GM20431 (cell line): ENCODE measurements around the gene TRAF3.

Source experiments
- in situ Hi-C: fragments of 300-500 bp; cut with MseI, MboI; formaldehyde crosslinking; loops from one replicate; pipeline ENCODE4 v1.15.0; 2020; ENCODE audit warnings: low sequenced_read_pairs; ENCODE audit not compliant: unreplicated experiment

TRAF3 gene

DNA sequence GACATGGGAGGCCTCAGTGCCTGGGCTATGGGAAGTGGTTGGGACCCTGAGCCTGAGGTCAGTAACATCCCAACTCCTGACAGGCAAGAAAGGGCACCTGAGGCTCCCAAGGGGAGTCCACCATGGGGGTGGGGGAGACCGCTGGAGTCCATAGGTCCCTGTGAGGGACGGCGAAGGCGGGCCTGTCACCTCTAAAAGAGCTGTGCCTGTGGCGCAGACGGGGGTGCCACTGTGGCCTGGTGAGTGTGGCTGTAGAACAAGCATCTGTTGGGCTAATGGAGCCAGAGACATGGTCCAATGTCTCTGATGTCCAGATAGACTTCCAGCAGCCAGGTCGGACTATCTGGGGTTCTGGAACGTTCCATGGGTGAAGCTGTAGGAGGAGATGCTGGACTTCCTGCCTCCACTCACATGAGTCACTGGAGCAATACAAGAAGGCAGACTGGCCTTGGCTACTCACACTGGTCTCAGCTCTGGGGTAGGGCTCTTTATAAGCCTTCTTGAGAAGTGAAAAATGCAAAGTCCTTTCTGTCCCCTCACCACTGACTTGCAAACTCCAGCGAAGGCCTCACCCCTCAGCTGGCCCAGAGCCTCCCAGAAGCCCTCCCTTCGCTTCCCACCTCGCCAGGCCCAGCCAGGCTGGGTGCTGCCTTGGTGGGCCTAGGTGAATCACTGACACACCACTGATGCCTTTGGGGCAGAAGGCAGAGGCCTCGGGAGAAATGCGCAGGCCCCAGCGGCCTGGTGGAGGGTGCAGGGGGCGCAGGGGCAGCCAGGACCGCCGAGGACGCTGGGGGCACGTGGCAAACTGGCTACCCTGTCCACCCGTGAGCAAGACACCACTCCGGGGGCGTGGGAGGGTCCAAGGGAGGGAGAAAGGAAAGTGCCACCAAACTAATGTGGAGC, 1.1 kb upstream of the TRAF3 start:
- in situ Hi-C loops: no loop called here

DNA sequence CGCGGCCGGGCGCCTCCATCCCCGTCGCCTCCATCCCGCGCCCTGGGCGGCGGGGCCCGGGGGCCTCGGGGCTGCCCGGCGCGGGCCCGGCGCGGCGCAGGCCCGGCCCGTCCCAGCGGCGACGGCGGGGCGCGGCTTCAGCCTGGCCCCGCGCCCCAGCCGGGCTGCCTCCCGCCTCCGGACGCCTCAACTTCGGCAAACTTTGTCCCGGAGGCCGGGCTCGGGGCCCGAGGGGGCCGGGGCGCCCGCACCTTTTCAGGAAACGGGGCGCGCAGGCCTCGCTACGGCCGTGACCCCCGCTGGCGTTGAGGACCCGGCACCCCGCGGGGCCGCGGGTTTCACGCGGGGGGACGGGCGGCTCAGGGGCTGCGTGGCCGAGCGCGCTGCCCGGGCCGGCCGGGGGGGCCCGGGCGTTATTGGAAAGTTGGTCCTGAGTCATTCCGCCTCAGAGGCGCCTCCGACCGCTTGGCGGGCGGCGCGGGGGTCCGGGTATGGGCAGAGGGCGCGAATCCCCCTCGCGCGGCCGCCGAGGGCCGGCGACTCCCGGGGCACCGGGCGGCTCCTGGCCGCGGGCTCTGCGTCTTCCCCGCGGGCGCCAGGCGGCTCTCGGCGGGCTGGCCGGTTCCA, 575 bp downstream of the TRAF3 start:
- in situ Hi-C loops: no loop called here

DNA sequence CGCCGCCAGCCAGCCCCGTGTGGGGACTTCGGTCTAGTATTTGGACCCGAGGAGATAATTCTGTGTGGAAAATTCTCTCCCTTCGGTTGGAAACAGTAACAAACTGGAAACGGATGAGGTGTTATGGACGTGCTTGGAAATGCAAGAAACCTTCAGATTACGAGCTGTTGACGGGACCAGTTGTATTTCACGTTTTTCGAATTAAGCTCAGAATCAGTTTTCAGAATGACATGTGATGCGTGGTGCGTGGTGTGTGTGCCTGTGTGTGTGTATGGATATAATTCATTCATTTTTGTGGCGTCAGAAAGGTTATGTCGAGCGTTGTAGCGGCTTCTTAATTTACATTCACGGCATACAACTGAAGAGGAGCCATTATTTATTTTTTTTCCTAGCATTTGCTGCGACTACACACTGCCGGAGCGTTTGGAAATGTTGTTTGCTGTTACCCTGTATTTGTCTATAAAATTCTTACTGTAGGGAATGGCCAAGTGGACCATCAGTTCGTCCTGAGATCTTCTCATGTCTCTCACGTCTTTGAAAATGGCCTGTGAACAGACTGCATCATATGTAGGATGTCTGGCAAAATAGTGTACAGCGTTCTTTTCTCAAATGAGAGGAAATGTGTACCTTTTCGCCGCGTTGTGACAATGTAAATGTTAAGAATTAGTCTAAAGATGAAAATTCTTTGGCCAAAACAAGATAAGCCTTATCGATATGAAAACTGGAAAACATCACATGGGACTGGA, 1.3 kb downstream of the TRAF3 start:
- in situ Hi-C loops: no loop called here

DNA sequence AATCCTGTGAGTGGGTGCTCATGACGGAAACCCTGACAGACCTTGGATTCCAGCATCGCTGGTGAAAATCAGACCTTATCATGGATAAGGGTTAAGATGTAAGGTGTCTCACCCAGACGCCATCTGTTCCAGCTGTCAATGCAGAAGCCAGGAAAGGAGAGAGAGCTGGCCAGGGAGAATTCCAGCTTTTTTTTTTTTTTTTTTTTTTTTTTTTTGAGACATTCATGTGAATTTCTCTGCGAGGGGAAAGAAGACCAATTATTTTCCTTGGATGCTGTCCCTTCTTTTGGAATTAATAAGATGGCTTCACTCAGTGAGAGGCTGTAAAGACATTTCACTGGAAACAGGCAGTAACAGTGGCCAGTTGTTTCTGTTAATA, 1.8 kb downstream of the TRAF3 start:
- in situ Hi-C loops: no loop called here

DNA sequence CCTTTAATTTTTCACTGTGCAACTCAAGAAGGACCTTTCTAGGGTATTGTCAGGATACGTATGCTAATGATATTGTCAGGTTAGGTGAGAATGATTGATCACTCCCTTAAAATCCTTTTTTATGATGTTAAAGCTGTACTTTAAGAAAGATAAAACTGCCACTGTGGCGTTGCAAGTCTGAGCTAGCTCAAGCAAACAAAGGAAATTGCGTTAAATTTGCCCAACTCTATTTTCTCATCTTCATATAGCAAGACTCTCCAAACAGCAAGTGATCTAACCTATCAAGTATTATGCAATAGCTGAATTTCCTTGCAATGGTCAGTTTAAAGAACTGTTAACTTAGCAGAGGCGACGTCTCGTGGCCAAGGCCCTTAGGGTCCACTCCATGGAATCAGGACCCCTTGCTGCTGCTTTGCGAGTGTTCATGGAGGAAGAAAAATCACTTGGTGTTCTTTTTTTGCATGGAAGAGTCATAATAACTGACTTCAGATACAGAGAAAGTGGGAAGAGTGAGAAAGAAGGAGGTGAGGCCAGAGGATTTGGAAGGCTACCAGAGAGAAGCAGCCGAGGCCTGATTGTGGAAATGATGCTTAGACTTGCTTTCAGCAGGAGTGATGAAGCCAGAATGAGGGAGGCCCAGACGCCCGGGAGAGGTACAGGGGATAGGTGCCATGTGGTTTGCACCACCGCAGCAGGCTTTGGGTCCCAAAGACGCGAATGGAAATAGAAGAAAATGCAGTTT, 2.5 kb downstream of the TRAF3 start:
- in situ Hi-C loops: no loop called here

DNA sequence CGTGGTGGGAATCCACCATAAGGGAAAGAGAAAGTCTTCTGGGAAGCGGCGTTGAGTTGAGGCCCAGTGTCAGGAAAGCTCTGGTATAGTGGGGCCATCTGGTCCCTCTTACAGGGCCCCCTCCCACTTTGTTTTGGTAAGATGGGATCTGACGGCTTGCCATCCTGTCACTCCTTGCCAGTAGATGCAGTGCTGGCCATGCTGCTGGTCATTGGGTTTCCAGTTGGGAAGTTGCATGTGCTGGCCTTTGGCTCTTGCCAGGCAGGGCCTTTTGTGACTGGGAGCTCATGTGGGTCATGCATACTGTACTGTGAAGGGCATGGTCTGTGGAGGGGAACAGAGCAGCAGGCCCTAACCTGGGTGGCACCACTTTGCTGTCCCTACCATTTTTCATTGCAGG, 3.8 kb downstream of the TRAF3 start:
- in situ Hi-C loops: no loop called here

DNA sequence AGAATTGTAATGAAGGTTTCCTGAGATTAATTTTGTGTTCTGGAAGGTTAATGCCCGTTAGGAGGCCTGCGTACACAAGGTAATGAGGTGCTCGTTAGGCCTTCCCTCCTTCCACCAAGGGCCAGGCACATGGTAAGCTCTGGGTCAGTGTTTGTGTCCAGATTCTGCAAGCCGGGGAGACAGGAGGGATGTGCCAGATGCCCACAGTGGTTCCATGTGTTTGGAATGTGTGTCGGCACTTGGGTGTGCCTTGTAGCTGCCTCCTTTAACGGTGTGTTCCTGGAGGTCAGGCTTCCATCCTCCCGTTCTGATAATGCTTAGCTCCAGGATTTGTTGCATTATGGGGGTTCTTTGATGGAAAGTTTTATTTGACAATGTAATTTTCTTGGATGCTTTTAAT, 5.7 kb downstream of the TRAF3 start:
- in situ Hi-C loops: no loop called here

DNA sequence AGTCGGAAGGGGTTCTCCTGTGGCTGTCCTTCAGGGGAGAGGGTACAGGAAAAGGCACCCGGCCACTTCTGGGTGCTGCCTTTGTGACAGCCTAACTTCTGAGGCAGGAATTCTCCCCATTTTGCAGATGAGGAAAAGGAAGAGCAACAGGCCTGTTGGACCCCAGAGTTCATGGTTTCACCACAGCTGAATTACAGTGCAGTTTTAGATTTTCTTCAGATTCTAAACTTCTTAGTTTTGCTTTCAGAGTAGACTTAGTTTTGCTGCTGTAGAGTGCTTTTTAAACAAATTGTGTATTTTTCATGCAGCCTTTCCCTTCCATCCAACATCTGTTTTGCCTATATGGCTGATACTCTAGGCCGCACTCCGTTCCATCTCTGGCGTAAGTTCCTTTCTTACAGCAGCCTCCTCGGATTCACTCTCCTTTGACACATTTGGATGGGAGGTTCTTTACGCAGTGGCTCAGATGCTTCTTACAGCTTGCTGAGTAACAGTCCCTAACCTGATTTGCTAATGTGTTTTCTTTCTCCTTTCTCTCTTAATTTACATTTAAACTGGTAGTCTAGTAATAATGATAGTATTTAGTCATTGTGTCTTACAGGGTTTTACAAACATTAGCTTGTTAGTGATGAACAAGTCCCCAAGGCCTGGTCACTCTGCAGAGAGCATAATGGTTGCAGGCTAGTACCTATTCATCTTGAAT, 7.8 kb downstream of the TRAF3 start:
- in situ Hi-C loops: no loop called here

DNA sequence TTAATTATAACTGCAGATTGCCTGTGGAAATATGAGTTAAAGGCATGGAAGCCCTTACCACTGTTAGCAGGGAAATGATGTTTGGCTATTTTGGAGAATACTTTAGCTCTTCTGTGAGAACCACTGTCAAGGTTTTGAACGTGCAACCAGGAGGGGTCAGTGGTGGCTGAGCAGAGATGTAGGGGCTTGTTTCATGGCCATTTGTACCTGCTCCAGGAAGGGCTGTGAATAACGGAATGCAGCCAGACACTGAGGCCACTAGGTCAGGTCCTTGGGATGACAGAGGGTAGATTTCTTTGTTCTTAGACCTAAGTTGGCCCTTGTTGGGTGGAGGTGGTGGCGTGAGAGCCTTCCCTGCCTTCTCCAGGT, 8.3 kb downstream of the TRAF3 start:
- in situ Hi-C loops: no loop called here

DNA sequence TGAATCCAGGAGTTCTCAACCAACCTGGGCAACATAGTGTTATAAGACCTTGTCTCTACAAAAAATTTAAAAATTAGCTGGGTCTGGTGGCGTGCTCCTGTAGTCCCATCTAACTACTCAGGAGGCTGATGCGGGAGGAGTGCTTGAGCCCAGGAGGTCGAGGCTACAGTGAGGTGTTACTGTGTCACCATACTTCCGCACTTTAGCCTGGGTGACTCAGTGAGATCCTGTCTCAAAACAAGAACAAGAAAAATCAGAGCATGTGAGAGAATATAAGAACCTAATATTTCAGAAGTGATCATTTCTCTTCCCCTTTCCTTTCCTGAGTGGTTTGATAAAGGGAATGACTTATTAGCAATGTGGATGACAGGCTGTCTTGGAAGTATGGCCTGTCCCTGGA, 9.5 kb downstream of the TRAF3 start:
- in situ Hi-C loops: no loop called here

DNA sequence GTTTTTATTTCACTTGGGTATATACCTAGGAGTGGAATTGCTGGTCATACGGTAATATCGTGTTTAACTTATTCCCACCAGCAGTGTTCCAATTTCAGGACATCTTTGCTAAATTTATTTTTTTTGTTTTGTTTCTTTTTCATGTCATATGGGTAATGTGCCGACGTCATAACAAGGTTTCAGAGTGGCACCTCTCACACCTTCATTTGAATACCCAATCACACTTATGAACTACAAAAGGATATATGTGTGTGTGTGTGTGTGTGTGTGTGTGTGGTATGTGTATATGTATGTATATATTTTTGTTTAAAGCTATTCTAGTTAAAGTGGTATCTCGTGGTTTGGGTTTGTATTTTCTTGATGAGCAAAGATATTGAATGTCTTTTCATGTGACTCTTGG, 12.1 kb downstream of the TRAF3 start:
- in situ Hi-C loops: no loop called here

DNA sequence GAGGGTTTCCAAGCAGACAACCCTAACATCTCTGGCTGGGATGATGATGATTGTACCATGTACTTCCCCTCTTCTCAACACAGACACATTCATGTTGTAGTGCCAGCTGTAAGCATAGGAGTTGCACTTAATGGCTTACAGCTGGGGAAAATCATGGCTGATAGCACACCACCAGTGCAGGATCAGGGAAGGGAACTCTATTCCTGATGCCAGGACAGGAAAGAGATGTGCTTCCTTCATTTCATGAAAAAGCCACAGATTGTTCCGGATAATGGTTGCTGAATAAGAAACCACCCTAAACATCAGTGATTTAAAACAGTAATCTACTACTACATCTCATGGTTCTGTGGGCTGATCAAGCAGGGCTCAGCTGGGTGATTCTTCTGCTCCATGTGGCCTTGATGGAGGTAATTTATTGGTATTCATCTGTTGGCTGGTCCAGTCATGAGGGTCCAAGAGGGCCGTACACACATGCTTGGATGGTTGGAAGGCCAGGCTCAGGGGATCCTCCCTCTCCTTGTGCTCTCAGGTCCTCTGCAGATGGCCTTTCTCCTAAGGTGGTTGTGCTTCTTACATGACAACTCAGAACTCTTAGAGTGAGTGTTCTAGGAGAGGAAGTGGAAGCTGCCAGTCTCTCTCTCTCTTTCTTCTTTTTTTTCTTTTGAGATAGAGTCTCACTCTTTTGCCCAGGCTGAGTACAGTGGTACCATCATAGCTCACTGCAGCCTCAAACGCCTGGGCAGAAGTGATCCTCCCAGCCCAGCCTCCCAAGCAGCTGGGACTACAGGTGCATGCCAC, 16.5 kb downstream of the TRAF3 start:
- in situ Hi-C loops: no loop called here

DNA sequence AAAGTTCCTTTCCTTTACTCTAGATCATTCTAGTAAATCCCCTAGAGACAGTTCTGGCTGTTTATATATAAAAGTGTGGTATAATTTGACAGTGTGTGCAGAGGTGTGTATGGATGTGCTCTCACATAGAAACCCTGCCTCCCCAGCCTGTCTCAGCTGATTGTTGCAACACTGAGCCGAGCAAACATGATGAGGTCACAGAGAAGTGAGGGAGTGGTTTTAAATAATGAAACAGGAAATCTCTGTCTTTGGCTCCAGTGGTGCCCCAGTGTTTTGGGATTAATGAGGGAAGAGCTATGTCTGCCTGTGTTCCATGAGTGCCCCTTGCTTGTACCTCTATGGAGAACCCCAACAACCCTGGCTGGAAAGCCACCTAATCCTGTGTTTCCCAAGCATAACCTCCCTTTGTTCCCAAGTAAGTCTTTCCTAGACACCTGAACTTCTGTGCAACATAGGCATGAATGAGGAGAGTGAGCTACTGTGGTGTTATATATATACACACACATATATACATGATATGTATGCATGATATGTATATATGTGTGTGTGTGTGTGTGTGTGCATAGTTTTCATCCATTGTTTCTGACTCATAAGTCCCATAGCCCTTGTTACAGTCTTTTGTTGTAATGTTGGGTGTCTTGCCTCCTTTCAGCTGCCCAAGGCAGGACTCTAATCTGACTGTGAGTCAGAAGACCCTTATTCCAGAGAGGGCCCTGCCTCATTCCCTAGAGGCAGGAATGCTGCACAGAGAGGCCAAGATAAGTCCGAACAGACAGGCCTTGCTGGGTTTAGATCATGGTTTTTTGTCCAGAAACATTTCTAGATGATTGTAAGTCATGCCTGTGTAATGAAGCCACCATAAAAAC, 18.0 kb downstream of the TRAF3 start:
- in situ Hi-C loops: no loop called here

DNA sequence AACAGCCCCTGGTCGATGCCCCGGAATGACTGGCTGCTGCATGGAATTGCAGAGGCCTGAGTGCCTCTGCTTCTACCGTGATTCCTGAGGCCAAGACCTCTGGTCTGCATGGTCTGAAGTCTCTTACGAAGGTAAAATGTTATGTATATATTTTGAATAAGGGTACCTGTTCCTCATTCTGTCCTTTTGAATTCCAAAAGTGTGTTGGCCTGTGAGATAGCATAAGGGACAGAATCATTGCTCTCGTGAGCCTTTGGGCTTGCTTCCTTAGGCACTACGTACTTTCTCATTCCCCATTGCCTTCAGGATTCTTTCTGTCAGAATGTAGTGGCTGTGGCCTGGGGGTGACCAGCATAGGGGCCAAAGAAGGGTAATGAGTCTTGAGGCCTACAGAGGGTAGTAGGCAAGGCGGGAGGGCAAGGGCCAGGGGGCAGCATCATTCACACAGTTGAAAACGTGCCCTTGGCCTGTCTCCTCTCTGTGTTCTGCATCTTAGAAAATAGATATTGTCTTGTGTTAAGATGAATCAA, 19.5 kb downstream of the TRAF3 start:
- in situ Hi-C loops: no loop called here

DNA sequence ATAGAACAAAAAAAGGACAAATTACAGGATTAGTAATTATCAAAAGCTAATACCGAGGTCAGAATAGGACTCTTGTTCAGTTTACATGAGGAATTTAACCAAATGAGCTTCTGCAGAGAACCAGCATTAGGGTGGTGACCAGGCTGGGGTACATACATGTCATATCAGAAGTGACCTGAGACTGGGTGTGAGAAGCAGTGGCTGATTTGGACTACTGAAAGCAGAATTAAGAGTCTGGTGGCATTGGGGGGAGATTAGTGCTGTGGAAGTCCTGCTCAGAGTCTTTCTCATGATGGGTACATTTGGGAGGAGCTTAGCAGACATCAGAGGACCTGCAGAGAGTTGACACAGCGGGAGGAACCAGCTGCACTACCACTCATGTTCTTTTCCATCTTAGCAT, 21.7 kb downstream of the TRAF3 start:
- in situ Hi-C loops: no loop called here

DNA sequence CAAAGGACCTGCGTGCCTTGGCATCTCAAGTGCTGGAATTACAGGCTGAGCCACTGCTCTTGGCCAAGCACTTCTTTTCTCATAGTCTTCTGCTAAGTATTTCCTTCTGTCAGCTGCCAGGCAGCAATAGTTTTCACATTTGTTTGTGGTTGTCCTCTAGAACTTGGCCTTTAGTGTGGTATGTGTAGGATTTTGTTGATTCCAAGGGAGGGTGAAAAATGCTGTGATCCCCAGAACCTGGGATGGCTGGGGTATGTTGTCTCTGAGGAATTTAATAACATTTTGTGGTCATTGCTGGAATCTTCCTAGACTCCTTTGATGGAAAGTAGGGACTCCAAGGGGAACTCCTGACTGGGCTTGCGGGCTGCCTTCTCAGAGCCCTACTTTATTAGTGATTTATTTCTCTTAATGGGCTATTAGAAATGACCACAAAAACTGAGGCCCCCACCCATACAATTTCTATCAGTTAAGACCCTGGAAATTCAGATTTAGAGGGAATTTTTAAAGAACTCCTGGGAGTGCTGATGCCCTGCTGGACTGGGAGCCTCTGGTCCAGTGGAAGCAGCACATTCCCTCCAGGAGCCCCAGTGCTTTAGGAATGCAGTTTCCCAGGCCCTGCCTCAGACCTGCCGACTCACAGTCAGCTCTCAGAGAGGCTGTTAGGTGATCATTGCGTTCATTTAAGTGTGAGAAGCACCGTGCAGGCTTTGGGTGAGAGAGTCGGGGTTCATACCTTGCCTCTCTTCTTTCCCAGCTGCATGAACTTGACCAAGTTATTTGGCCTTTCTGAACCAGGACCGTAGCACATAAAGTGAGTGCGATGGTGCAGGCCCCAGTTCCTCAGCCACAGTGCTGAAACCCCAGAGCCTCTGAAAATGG, 22.7 kb downstream of the TRAF3 start:
- in situ Hi-C loops: no loop called here
